Measurements from ENCODE around the gene FKBP9. TPM values are rescaled to one million over a fixed set of nuclear protein-coding genes. Genes with fewer than 3 reads are reported as not detected.
A peak's percentile ranks its signal among the peaks of the same experiment; 100 is the strongest.
"Not testable (repeated sequence)": the region's sequence is repeated elsewhere in the genome, so short reads cannot be mapped to it uniquely, and the experiment has no call there.

FKBP9 gene
- polyA plus RNA-seq, 1 donor from 2014 or later = 0.30 TPM

GRCh38 chr7:32979246-32979645 is 22.0 kb downstream of the FKBP9 start:
- not testable (repeated sequence) for H3K36me3 Mint-ChIP-seq, H3K9me3 Mint-ChIP-seq, H3K27me3 Mint-ChIP-seq, H3K27ac Mint-ChIP-seq, H3K4me1 Mint-ChIP-seq, H3K4me3 Mint-ChIP-seq

- not testable (repeated sequence) for H3K9me3 Mint-ChIP-seq, H3K4me3 Mint-ChIP-seq, H3K27ac Mint-ChIP-seq, H3K36me3 Mint-ChIP-seq, H3K4me1 Mint-ChIP-seq, H3K27me3 Mint-ChIP-seq
Measured at GRCh38 chr7:32979902-32980301, 22.7 kb downstream of the FKBP9 start.

- not testable (repeated sequence) for H3K27me3 Mint-ChIP-seq
Measured at GRCh38 chr7:32988148-32988547, 30.9 kb downstream of the FKBP9 start.

GRCh38 chr7:32991068-32991585 is 33.9 kb downstream of the FKBP9 start:
- H3K36me3 Mint-ChIP-seq, H3K27me3 Mint-ChIP-seq, H3K9me3 Mint-ChIP-seq, H3K27ac Mint-ChIP-seq, H3K4me1 Mint-ChIP-seq, H3K4me3 Mint-ChIP-seq: not testable (repeated sequence)

More at GRCh38 chr7:32988148-32988547, 30.9 kb downstream of the FKBP9 start:
- not testable (repeated sequence) for H3K36me3 Mint-ChIP-seq, H3K4me3 Mint-ChIP-seq, H3K27ac Mint-ChIP-seq, H3K9me3 Mint-ChIP-seq, H3K4me1 Mint-ChIP-seq

GRCh38 chr7:32991975-32992700 is 34.9 kb downstream of the FKBP9 start:
- not testable (repeated sequence) for H3K27me3 Mint-ChIP-seq, H3K27ac Mint-ChIP-seq, H3K9me3 Mint-ChIP-seq, H3K4me1 Mint-ChIP-seq, H3K36me3 Mint-ChIP-seq, H3K4me3 Mint-ChIP-seq

GRCh38 chr7:32992750-32993149 is 35.5 kb downstream of the FKBP9 start:
- not testable (repeated sequence) for H3K27me3 Mint-ChIP-seq, H3K4me3 Mint-ChIP-seq, H3K4me1 Mint-ChIP-seq, H3K9me3 Mint-ChIP-seq, H3K27ac Mint-ChIP-seq, H3K36me3 Mint-ChIP-seq

GRCh38 chr7:32997956-32998355 is 40.7 kb downstream of the FKBP9 start:
- H3K27me3 Mint-ChIP-seq, H3K9me3 Mint-ChIP-seq, H3K36me3 Mint-ChIP-seq, H3K27ac Mint-ChIP-seq, H3K4me3 Mint-ChIP-seq, H3K4me1 Mint-ChIP-seq: not testable (repeated sequence)

- not testable (repeated sequence) for H3K4me3 Mint-ChIP-seq, H3K9me3 Mint-ChIP-seq, H3K27ac Mint-ChIP-seq
Measured at GRCh38 chr7:32998361-32999171, 41.3 kb downstream of the FKBP9 start.

GRCh38 chr7:32999380-32999779 is 42.1 kb downstream of the FKBP9 start:
- not testable (repeated sequence) for H3K4me1 Mint-ChIP-seq, H3K36me3 Mint-ChIP-seq, H3K27ac Mint-ChIP-seq, H3K9me3 Mint-ChIP-seq, H3K4me3 Mint-ChIP-seq, H3K27me3 Mint-ChIP-seq

More at GRCh38 chr7:32998361-32999171, 41.3 kb downstream of the FKBP9 start:
- H3K27me3 Mint-ChIP-seq, H3K36me3 Mint-ChIP-seq, H3K4me1 Mint-ChIP-seq: not testable (repeated sequence)

- not testable (repeated sequence) for H3K4me1 Mint-ChIP-seq, H3K9me3 Mint-ChIP-seq, H3K36me3 Mint-ChIP-seq, H3K27me3 Mint-ChIP-seq, H3K27ac Mint-ChIP-seq, H3K4me3 Mint-ChIP-seq
Measured at GRCh38 chr7:33003111-33003510, 45.9 kb downstream of the FKBP9 start.

- H3K4me3 Mint-ChIP-seq, H3K4me1 Mint-ChIP-seq, H3K27me3 Mint-ChIP-seq, H3K9me3 Mint-ChIP-seq, H3K36me3 Mint-ChIP-seq: not testable (repeated sequence)
- peak overlapping the region in 1 of 3 donors; percentile 76 for H3K27ac Mint-ChIP-seq
Measured at GRCh38 chr7:33004104-33004616, 46.9 kb downstream of the FKBP9 start.

GRCh38 chr7:33005193-33005592 is 48.0 kb downstream of the FKBP9 start:
- H3K4me3 Mint-ChIP-seq = not testable (repeated sequence)

GRCh38 chr7:33005690-33006089 is 48.5 kb downstream of the FKBP9 start:
- H3K27ac Mint-ChIP-seq, H3K4me1 Mint-ChIP-seq, H3K4me3 Mint-ChIP-seq, H3K27me3 Mint-ChIP-seq, H3K9me3 Mint-ChIP-seq: not testable (repeated sequence)
- H3K36me3 Mint-ChIP-seq = peaks cover 10% of the 10 kb centered on the region

More at GRCh38 chr7:33005193-33005592, 48.0 kb downstream of the FKBP9 start:
- H3K27ac Mint-ChIP-seq, H3K36me3 Mint-ChIP-seq, H3K4me1 Mint-ChIP-seq, H3K9me3 Mint-ChIP-seq, H3K27me3 Mint-ChIP-seq: not testable (repeated sequence)

GRCh38 chr7:33009734-33010133 is 52.5 kb downstream of the FKBP9 start:
- H3K4me3 Mint-ChIP-seq = no peak overlapping the region

GRCh38 chr7:33012364-33012763 is 55.1 kb downstream of the FKBP9 start:
- H3K4me3 Mint-ChIP-seq = no peak overlapping the region
- H3K27ac Mint-ChIP-seq = no peak overlapping the region
- peaks cover 17% of the 10 kb centered on the region for H3K36me3 Mint-ChIP-seq
- no peaks in the 10 kb centered on the region for H3K27me3 Mint-ChIP-seq
- no peaks in the 10 kb centered on the region for H3K9me3 Mint-ChIP-seq
- H3K4me1 Mint-ChIP-seq = peaks cover 0 to 3% (median 1%) of the 10 kb centered on the region in 3 donors

More at GRCh38 chr7:33009734-33010133, 52.5 kb downstream of the FKBP9 start:
- Mint-ChIP-seq H3K4me1 (peaks cover 0 to 3% (median 1%) of the 10 kb centered on the region in 3 donors), H3K27me3 (no peaks in the 10 kb centered on the region), H3K36me3 (peaks cover 17% of the 10 kb centered on the region), H3K27ac (peak overlapping the region in 1 of 3 donors; percentile 86), H3K9me3 (no peaks in the 10 kb centered on the region)
